HEK293T (cell line): Measurements from ENCODE around the gene OPA1.
A peak's percentile ranks its signal among the peaks of the same experiment; 100 is the strongest.

Source experiments
- CTCF ChIA-PET: fragments of 350-600 bp; formaldehyde crosslinking; extraction: SDS; loops from one replicate; lab custom pipeline; 2021; ENCODE audit warnings: antibody characterized with exemption, inconsistent platforms; lab: Yijun Ruan, JAX
- POLR2A ChIA-PET: fragments of 350-600 bp; formaldehyde crosslinking; extraction: SDS; loops from one replicate; lab custom pipeline; 2020; ENCODE audit warnings: antibody characterized with exemption, inconsistent platforms; lab: Yijun Ruan, JAX
- DNase-seq: peaks from one replicate; pipeline ENCODE4 v3.0.0; 2012; ENCODE audit warnings: mixed read lengths; ENCODE audit errors: extremely low spot score
- ARNT ChIP-seq: fragments of 450-650 bp; IDR thresholded peaks from 2 replicates; pipeline ENCODE4 v1.6.1; 2017; ENCODE audit warnings: mild to moderate bottlenecking
- BHLHE40 ChIP-seq: fragments of 450-650 bp; IDR thresholded peaks from 2 replicates; pipeline ENCODE4 v1.6.1; 2016; ENCODE audit warnings: mild to moderate bottlenecking, moderate library complexity, borderline replicate concordance
- CTBP1 ChIP-seq: fragments of 450-650 bp; IDR thresholded peaks from 2 replicates; pipeline ENCODE4 v1.6.1; 2016; ENCODE audit warnings: borderline replicate concordance
- ELF4 ChIP-seq: fragments of 450-650 bp; IDR thresholded peaks from 2 replicates; pipeline ENCODE4 v1.6.1; 2017; ENCODE audit warnings: antibody characterized with exemption
- FOXA1 ChIP-seq: fragments of 450-650 bp; IDR thresholded peaks from 2 replicates; pipeline ENCODE4 v1.6.1; 2016; ENCODE audit warnings: mild to moderate bottlenecking
- FOXK2 ChIP-seq: fragments of 450-650 bp; IDR thresholded peaks from 2 replicates; pipeline ENCODE4 v1.6.1; 2016; ENCODE audit warnings: mild to moderate bottlenecking
- FOXM1 ChIP-seq: fragments of 450-650 bp; IDR thresholded peaks from 2 replicates; pipeline ENCODE4 v1.6.1; 2017; ENCODE audit warnings: mild to moderate bottlenecking, borderline replicate concordance
- HDGF ChIP-seq: fragments of 450-650 bp; IDR thresholded peaks from 2 replicates; pipeline ENCODE4 v1.6.1; 2017; ENCODE audit warnings: antibody characterized with exemption, borderline replicate concordance
- L3MBTL2 ChIP-seq: fragments of 450-650 bp; conservative IDR thresholded peaks from 2 replicates; pipeline ENCODE4 v1.6.1; 2016; ENCODE audit warnings: mild to moderate bottlenecking
- LEF1 ChIP-seq: fragments of 450-650 bp; IDR thresholded peaks from 2 replicates; pipeline ENCODE4 v1.6.1; 2017; ENCODE audit warnings: mild to moderate bottlenecking, borderline replicate concordance
- NFRKB ChIP-seq: fragments of 450-650 bp; IDR thresholded peaks from 2 replicates; pipeline ENCODE4 v1.6.1; 2016; ENCODE audit warnings: mild to moderate bottlenecking, moderate library complexity
- SP1 ChIP-seq: fragments of 450-650 bp; IDR thresholded peaks from 2 replicates; pipeline ENCODE4 v1.6.1; 2017
- SUZ12 ChIP-seq: fragments of 450-650 bp; IDR thresholded peaks from 2 replicates; pipeline ENCODE4 v1.6.1; 2016; ENCODE audit warnings: mild to moderate bottlenecking
- TARDBP ChIP-seq: fragments of 450-650 bp; IDR thresholded peaks from 2 replicates; pipeline ENCODE4 v1.6.1; 2016
- ZNF384 ChIP-seq: fragments of 450-650 bp; IDR thresholded peaks from 2 replicates; pipeline ENCODE4 v1.6.1; 2016
- TF ChIP-seq, protein P1 (sequence below): fragments of 450-650 bp; IDR thresholded peaks from 2 replicates; pipeline ENCODE4 v1.6.1; 2016

The OPA1 gene

DNA sequence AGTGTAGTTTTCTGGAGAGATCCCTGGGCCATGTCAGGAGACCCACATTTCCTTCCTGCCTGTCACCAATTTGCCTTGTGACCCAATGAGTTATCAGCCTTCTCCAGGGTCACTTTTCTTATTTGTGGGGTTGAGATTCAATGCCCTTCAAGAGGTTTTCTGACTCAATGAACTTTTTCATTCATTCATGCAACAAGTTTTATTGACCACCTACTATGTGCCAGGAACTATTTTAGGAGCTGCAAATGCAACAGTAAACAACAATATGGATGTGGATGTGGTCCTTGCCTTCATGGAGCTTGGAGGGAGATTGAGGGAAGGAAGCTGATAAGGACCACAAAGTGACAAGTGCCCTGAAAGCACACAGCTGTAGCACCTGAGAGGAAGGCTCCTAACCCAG is 142.8 kb downstream of the OPA1 start:
- ChIA-PET CTCF (no interaction called here), POLR2A (no interaction called here)
- no peak for DNase-seq
- TF ChIP-seq ARNT (no peak), FOXK2 (no peak), CTBP1 (no peak), ELF4 (no peak), FOXM1 (no peak), NFRKB (no peak), TARDBP (no peak), SP1 (no peak), LEF1 (no peak), SUZ12 (no peak), ZNF384 (no peak), L3MBTL2 (no peak), FOXA1 (no peak), BHLHE40 (no peak), HDGF (no peak)
- TF ChIP-seq, protein P1, sequence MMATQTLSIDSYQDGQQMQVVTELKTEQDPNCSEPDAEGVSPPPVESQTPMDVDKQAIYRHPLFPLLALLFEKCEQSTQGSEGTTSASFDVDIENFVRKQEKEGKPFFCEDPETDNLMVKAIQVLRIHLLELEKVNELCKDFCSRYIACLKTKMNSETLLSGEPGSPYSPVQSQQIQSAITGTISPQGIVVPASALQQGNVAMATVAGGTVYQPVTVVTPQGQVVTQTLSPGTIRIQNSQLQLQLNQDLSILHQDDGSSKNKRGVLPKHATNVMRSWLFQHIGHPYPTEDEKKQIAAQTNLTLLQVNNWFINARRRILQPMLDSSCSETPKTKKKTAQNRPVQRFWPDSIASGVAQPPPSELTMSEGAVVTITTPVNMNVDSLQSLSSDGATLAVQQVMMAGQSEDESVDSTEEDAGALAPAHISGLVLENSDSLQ, result no peak

DNA sequence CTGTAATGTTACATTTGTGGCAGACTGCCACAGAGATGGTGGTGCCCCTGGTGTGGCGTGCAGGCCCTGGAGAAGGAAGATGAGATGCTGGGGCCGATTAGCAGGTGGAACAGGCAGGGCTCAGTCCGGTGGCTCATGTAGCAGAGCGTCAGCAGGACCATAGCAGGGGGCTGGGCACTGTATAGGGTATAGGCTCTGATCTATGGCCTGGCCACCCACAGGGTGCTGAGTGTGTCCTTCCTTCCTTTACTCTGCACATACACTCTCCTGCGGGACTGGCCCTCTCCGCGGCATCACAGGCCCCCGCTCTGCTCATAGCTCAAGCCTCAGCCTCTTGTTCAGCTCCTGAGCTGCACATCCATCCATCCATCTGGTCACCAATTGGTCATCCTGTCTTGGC is 143.6 kb downstream of the OPA1 start:
- no peak for DNase-seq
- ChIA-PET POLR2A (no interaction called here), CTCF (no interaction called here)
- TF ChIP-seq HDGF, result no peak
- no peak for TF ChIP-seq ZNF384
- no peak for TF ChIP-seq CTBP1
- no peak for TF ChIP-seq TARDBP
- no peak for TF ChIP-seq LEF1

DNA sequence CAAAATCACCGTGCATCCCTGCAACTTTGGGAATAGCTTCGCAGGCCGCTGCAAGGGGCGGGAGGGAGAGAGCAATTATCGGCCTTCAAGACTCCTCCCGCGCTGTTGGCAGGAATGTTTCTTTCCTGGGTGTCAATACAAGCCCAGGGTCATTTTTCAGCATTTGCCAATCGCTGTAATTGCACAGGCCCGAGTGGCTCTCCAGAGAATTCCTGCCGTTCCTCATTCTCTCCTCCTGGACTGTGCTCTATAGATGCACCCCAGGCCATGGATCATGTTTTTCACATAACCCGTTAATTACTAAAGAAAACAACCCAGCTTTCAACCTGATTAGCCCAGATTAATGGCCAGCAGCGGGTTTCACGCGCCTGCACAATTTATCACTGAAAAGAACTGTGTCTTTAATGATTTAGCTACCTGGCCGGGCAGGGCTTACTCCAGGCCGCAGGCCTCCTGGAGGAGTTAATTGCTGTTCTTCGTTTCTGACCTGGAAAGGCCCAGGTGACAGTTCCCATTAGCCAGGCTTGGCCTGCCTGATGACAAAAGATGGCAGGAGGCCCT is 144.3 kb downstream of the OPA1 start:
- TF ChIP-seq CTBP1 (no peak), FOXM1 (no peak), L3MBTL2 (no peak), BHLHE40 (no peak), FOXK2 (no peak), FOXA1 (no peak), SP1 (no peak), TARDBP (no peak), ELF4 (no peak), ARNT (no peak)
- TF ChIP-seq, protein P1, result no peak
- ChIA-PET CTCF (no interaction called here), POLR2A (no interaction called here)
- no peak for DNase-seq

DNA sequence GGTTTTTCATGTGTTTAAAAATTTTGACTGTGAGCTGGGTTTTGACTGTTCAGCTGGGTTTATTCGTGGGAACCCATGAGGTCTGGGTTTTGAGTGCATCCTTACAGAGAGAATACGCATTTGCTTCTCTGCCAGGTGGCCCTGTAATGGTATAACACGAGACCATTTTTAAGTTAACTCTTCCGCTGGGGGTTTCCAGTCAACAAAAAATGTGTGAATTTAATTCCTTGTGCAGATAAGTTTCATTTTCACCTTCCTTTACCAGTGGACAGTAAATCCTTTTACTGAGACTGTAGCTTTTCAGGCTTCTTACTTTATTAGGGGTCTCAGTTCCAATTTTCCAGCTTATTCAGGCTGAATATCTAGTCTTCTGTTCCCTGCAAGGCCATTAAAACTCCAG is 149.6 kb downstream of the OPA1 start:
- CTCF ChIA-PET, result no interaction called here
- POLR2A ChIA-PET, result no interaction called here
- TF ChIP-seq HDGF (no peak), FOXK2 (no peak), L3MBTL2 (no peak), LEF1 (no peak), TARDBP (no peak), FOXA1 (no peak), ELF4 (no peak)
- TF ChIP-seq, protein P1, result no peak
- no peak for DNase-seq

DNA sequence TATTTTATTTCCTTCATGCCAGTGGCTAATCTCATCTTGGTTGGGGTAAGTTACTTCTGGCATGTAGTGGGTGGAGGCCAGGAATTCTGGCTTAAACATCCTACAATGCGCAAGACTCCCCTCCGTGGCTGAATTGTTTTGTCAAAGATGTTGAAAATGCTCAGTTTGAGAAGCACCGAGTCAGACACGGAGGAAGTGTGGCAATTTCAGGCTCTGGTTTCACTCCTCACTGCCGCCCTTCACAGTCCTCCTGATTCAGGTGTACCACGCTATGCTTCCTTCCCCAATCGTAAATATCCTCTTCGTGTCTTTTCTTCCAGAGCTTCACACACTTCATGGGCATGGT is 150.7 kb downstream of the OPA1 start:
- TF ChIP-seq FOXA1 (no peak), FOXK2 (no peak), FOXM1 (no peak), L3MBTL2 (no peak), NFRKB (no peak), TARDBP (no peak), SUZ12 (no peak), LEF1 (no peak), ZNF384 (no peak), ELF4 (no peak), SP1 (no peak), HDGF (no peak), ARNT (no peak), CTBP1 (no peak), BHLHE40 (no peak)
- TF ChIP-seq, protein P1, result no peak
- ChIA-PET POLR2A (no interaction called here), CTCF (interaction anchor here (1.4 kb wide), 1 partner anchor 24 kb away, joined by 4 read pairs; no protein-coding TSS in a partner anchor)
- DNase-seq, result no peak

DNA sequence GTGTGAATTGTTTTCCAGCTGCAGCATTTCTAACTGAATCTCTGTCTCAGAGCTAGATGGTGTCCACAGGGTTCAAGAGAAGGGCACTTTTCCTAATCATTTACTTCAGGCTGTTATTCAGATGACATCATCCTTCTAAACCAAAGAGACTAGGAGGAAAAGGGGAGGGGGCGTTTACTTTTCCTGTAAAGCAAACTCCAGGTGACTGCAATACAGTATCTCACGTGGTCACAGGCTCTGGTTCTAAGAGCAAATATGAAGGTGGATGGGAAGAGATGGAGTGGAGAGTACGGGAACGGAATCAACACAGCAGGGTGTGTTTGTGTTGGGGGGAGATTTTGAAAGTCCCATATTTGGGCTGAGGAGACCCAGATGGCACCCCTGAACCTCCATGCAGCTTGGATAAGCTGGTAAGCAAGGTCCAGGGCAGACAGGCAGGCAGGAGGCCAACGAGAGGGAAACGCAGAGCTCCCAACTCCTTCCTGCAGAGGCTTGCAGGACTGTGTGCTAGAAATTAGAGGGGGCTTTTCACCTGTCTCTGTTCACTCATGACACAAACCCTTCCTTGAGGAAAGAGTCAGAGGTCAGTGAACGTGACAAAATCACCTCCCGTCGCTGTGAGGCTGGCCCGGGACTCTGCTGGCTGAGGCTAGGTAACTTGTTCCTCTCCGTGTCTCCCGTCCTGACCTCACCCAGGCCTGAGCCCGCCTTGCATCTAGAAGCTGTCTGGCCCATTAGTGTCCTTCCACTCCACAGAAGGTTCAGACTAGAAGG is 151.2 kb downstream of the OPA1 start:
- peak; percentile 33; the same call in 1 of the 2 replicates for TF ChIP-seq L3MBTL2
- no peak for TF ChIP-seq HDGF
- POLR2A ChIA-PET, result interaction anchor here (1.0 kb wide), 1 partner anchor 24 kb away, joined by 3 read pairs; no protein-coding TSS in a partner anchor
- no peak for DNase-seq
- CTCF ChIA-PET, result interaction anchor here (1.4 kb wide), 1 partner anchor 23 kb away, joined by 4 read pairs; no protein-coding TSS in a partner anchor
